Airway epithelial cell (primary cell): ENCODE measurements around the gene SLC13A3. TPM values are rescaled to one million over a fixed set of nuclear protein-coding genes. Genes with fewer than 3 reads are reported as not detected.

Experiments
- total RNA-seq: library from RNA; depleted of rRNA; stranded (reverse); fragments of >200 nt; gene quantifications from 2 replicates; pipeline ENCODE4 v1.2.3, GENCODE V29; 2015

SLC13A3 gene
- total RNA-seq, result 3.2 and 3.3 TPM in 2 replicates

GRCh38 chr20:46651091-46651962, at the start of gene SLC13A3:
TSS of gene SLC13A3 (minus strand) at chr20:46651459. CDS start at chr20:46651421, 38 bp downstream.

GRCh38 chr20:46689082-46689753, 38.0 kb upstream of the SLC13A3 start, which contains the start of gene TP53RK:
TSS of gene TP53RK (minus strand) at chr20:46689444. CDS start at chr20:46689414, 30 bp downstream.

GRCh38 chr20:46550461-46550860, 100.8 kb downstream of the SLC13A3 start, which contains the start of gene OCSTAMP:
TSS of gene OCSTAMP (minus strand) at chr20:46550654. CDS start at chr20:46550560, 94 bp downstream.

GRCh38 chr20:46512943-46513844, 138.1 kb downstream of the SLC13A3 start, which contains the start of gene ZNF334:
TSS of gene ZNF334 (minus strand) at chr20:46513559. CDS start at chr20:46512102, 1,457 bp downstream.

Other genes starting within 250 kb of the SLC13A3 start
- 20.9 and 26.1 TPM in 2 replicates for gene ELMO2, start 244.8 kb downstream of the SLC13A3 start, total RNA-seq
- 1.3 and 2.0 TPM in 2 replicates for gene ZNF334, start 137.9 kb downstream of the SLC13A3 start, total RNA-seq
- gene OCSTAMP, start 100.8 kb downstream of the SLC13A3 start, total RNA-seq, result not detected in 2 replicates
- gene TP53RK, start 38.0 kb upstream of the SLC13A3 start, total RNA-seq, result 17.8 and 18.0 TPM in 2 replicates
- 11.5 and 13.2 TPM in 2 replicates for gene SLC2A10, start 58.2 kb upstream of the SLC13A3 start, total RNA-seq
- 12.9 and 18.8 TPM in 2 replicates for gene EYA2, start 243.4 kb upstream of the SLC13A3 start, total RNA-seq